Keratinocyte (primary cell): ENCODE measurements around the gene TTC1.

Experiments
- EZH2 ChIP-seq: IDR thresholded peaks from one replicate; pipeline ENCODE4 v1.6.1; 2012; ENCODE audit warnings: inconsistent platforms, mild to moderate bottlenecking, low read length, moderate library complexity
- TF ChIP-seq, protein P1 (sequence below), 3 experiments: IDR thresholded peaks in 1 of 3; conservative IDR thresholded peaks in 1 of 3; optimal IDR thresholded peaks in 1 of 3; 2 replicates in 2 of 3; 3 replicates in 1 of 3; pipeline versions ENCODE3 to v1.5.1; 2011; ENCODE audit warnings: low read length in 3 of 3, mild to moderate bottlenecking in 3 of 3, moderate library complexity in 2 of 3, control low read depth in 1 of 3, inconsistent platforms in 1 of 3; ENCODE audit not compliant: insufficient read depth in 2 of 3; ENCODE audit errors: extremely low read depth in 1 of 3

DNA sequence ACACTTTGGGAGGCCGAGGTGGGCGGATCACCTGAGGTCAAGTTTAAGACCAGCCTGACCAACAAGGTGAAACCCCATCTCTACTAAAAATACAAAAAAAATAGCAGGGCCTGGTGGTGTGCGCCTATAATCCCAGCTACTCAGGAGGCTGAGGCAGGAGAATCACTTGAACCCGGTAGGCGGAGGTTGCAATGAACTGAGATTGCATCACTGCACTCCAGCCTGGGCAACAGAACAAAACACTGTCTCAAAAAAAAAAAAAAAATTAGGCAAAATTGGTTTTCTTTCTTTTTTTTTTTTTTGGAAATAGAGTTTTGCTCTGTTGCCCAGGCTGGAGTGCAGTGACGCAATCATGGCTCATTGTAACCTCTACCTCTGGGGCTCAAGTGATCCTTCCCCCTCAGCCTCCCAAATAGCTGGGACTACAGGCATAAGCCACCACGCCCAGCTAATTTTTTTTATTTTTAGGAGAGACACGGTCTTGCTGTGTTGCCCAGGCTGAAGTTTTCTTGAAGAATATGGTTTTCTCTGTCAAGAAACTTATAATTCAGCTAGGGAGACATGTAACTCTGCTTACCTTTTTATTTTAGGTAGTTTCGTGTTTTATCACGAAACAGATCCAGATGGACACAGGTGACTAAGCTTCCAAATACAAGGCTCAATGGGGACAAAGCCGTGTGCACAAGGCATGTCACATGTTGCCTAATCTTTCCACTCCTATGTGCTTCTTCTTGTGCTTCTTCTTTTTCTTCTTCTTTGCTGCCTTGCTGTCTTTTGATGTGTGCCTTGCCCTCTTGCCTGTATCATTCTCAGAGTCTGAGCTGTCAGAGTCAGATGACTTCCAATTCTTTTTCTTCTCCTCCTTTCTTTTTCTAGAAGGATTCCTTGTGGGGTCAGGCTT is 14.3 kb downstream of the TTC1 start:
- TF ChIP-seq, protein P1, sequence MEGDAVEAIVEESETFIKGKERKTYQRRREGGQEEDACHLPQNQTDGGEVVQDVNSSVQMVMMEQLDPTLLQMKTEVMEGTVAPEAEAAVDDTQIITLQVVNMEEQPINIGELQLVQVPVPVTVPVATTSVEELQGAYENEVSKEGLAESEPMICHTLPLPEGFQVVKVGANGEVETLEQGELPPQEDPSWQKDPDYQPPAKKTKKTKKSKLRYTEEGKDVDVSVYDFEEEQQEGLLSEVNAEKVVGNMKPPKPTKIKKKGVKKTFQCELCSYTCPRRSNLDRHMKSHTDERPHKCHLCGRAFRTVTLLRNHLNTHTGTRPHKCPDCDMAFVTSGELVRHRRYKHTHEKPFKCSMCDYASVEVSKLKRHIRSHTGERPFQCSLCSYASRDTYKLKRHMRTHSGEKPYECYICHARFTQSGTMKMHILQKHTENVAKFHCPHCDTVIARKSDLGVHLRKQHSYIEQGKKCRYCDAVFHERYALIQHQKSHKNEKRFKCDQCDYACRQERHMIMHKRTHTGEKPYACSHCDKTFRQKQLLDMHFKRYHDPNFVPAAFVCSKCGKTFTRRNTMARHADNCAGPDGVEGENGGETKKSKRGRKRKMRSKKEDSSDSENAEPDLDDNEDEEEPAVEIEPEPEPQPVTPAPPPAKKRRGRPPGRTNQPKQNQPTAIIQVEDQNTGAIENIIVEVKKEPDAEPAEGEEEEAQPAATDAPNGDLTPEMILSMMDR (optimal IDR thresholded peaks at IDR 0.05 in 1 of 3, IDR thresholded peaks at IDR 0.05 in 1 of 3, conservative IDR thresholded peaks at IDR 0.05 in 1 of 3; ENCODE audit: extremely low read depth in 1 of 3, insufficient read depth in 2 of 3, low read length in 3 of 3): no peak
- TF ChIP-seq EZH2: no peak
